ENCODE results near the gene MOBP.

The MOBP gene

GRCh38 chr3:39463269-39463668 is 4.2 kb upstream of the MOBP start:
- TF ChIP-seq CTCF (IDR thresholded peaks at IDR 0.05; ENCODE audit: low read depth, low read length, missing control alignments), result no peak
- no peak overlapping the region for H3K4me3 ChIP-seq (replicated peaks; ENCODE audit: low read depth, low read length)
- no peak for DNase-seq (ENCODE audit: extremely low read depth, low read depth)

- no peak for DNase-seq (ENCODE audit: extremely low read depth, low read depth)
- no peak overlapping the region for H3K4me3 ChIP-seq (replicated peaks; ENCODE audit: low read depth, low read length)
- no peak for TF ChIP-seq CTCF (IDR thresholded peaks at IDR 0.05; ENCODE audit: low read depth, low read length, missing control alignments)
Observed at GRCh38 chr3:39466988-39467387, 492 bp upstream of the MOBP start.

GRCh38 chr3:39468108-39468436 is 592 bp downstream of the MOBP start:
- no peak for TF ChIP-seq CTCF (IDR thresholded peaks at IDR 0.05; ENCODE audit: low read depth, low read length, missing control alignments)
- no peak overlapping the region for H3K4me3 ChIP-seq (replicated peaks; ENCODE audit: low read depth, low read length)
- no peak for DNase-seq (ENCODE audit: extremely low read depth, low read depth)

- TF ChIP-seq CTCF (IDR thresholded peaks at IDR 0.05; ENCODE audit: low read depth, low read length, missing control alignments), result no peak
- H3K4me3 ChIP-seq (replicated peaks; ENCODE audit: low read depth, low read length), result no peak overlapping the region
- DNase-seq (ENCODE audit: extremely low read depth, low read depth), result no peak
Observed at GRCh38 chr3:39469258-39469657, 1.8 kb downstream of the MOBP start.

- DNase-seq (ENCODE audit: extremely low read depth, low read depth), result no peak
- TF ChIP-seq CTCF (IDR thresholded peaks at IDR 0.05; ENCODE audit: low read depth, low read length, missing control alignments), result no peak
- H3K4me3 ChIP-seq (replicated peaks; ENCODE audit: low read depth, low read length), result no peak overlapping the region
Observed at GRCh38 chr3:39469945-39470344, 2.5 kb downstream of the MOBP start.

- H3K4me3 ChIP-seq (replicated peaks; ENCODE audit: low read depth, low read length), result no peak overlapping the region
- TF ChIP-seq CTCF (IDR thresholded peaks at IDR 0.05; ENCODE audit: low read depth, low read length, missing control alignments), result no peak
- DNase-seq (ENCODE audit: extremely low read depth, low read depth), result no peak
Observed at GRCh38 chr3:39471652-39472051, 4.2 kb downstream of the MOBP start.

- no peak for DNase-seq (ENCODE audit: extremely low read depth, low read depth)
Observed at GRCh38 chr3:39473452-39474125, 6.1 kb downstream of the MOBP start.

More at GRCh38 chr3:39473452-39474125, 6.1 kb downstream of the MOBP start:
- TF ChIP-seq CTCF (IDR thresholded peaks at IDR 0.05; ENCODE audit: low read depth, low read length, missing control alignments), result no peak
- no peak overlapping the region for H3K4me3 ChIP-seq (replicated peaks; ENCODE audit: low read depth, low read length)

Measured in HFF-Myc (cell line).